Cardiac fibroblast (primary cell): Measurements from ENCODE around the gene ILF2.

Experiments
- DNase-seq, 2 donors: peaks; one replicate each; pipeline versions ENCODE4 v3.0.0 to v3.0.0-alpha.2; 2010; ENCODE audit warnings: low read depth in 2 of 2
- H3K4me3 ChIP-seq, 2 donors: replicated peaks in 1 of 2; 1 replicate in 1 of 2; 2 replicates in 1 of 2; pipeline ENCODE4 v1.5.1; 2011; ENCODE audit warnings: low read depth in 2 of 2, low read length in 2 of 2, mild to moderate bottlenecking in 2 of 2, moderate library complexity in 1 of 2
- TF ChIP-seq, protein P1 (sequence below): IDR thresholded peaks from one replicate; pipeline ENCODE4 v1.5.1; 2011; ENCODE audit warnings: low read depth, mild to moderate bottlenecking, low read length, inconsistent platforms

The ILF2 gene

DNA sequence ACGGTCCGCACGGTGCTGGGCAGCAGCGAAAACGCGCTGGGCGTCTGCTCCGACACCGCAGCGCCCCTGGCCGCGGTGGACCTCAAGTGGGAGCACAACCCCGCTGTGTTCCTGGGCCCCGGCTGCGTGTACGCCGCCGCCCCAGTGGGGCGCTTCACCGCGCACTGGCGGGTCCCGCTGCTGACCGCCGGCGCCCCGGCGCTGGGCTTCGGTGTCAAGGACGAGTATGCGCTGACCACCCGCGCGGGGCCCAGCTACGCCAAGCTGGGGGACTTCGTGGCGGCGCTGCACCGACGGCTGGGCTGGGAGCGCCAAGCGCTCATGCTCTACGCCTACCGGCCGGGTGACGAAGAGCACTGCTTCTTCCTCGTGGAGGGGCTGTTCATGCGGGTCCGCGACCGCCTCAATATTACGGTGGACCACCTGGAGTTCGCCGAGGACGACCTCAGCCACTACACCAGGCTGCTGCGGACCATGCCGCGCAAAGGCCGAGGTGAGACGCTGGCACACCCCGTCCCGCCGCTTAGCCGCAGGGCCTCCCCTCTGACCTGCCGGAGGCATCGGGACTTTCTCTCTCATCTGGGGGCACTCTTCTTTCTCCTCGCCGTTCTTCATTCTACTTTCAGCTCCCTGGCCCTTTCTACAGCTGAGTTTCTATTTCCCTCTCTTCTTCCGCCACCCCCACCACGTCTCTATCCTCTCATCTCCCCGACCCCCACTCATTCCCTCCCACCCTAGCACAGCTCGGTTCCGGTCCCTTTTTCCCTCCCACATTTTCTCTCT, 8.7 kb upstream of the ILF2 start:
- H3K4me3 ChIP-seq: peak overlapping the region; percentile 40 to 61
- DNase-seq: peak; percentile 12 to 19
- TF ChIP-seq, protein P1, sequence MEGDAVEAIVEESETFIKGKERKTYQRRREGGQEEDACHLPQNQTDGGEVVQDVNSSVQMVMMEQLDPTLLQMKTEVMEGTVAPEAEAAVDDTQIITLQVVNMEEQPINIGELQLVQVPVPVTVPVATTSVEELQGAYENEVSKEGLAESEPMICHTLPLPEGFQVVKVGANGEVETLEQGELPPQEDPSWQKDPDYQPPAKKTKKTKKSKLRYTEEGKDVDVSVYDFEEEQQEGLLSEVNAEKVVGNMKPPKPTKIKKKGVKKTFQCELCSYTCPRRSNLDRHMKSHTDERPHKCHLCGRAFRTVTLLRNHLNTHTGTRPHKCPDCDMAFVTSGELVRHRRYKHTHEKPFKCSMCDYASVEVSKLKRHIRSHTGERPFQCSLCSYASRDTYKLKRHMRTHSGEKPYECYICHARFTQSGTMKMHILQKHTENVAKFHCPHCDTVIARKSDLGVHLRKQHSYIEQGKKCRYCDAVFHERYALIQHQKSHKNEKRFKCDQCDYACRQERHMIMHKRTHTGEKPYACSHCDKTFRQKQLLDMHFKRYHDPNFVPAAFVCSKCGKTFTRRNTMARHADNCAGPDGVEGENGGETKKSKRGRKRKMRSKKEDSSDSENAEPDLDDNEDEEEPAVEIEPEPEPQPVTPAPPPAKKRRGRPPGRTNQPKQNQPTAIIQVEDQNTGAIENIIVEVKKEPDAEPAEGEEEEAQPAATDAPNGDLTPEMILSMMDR: peak; percentile 19

DNA sequence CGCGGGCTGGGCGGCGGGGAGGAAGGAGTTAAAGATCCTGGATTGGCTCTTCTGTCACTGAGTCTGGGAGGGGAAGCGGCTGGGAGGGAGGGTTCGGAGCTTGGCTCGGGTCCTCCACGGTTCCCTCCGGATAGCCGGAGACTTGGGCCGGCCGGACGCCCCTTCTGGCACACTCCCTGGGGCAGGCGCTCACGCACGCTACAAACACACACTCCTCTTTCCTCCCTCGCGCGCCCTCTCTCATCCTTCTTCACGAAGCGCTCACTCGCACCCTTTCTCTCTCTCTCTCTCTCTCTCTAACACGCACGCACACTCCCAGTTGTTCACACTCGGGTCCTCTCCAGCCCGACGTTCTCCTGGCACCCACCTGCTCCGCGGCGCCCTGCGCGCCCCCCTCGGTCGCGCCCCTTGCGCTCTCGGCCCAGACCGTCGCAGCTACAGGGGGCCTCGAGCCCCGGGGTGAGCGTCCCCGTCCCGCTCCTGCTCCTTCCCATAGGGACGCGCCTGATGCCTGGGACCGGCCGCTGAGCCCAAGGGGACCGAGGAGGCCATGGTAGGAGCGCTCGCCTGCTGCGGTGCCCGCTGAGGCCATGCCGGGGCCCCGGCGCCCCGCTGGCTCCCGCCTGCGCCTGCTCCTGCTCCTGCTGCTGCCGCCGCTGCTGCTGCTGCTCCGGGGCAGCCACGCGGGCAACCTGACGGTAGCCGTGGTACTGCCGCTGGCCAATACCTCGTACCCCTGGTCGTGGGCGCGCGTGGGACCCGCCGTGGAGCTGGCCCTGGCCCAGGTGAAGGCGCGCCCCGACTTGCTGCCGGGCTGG, 7.9 kb upstream of the ILF2 start, which contains the start of gene NPR1:
TSS of gene NPR1 (plus strand) at position 170 of the 818 bp plus-strand sequence. CDS start at position 591, 421 bp downstream.
- TF ChIP-seq, protein P1: no peak
- peak within 1 kb of the TSS; percentile 40 to 61 for H3K4me3 ChIP-seq
- DNase-seq: peak; percentile 48 to 76

DNA sequence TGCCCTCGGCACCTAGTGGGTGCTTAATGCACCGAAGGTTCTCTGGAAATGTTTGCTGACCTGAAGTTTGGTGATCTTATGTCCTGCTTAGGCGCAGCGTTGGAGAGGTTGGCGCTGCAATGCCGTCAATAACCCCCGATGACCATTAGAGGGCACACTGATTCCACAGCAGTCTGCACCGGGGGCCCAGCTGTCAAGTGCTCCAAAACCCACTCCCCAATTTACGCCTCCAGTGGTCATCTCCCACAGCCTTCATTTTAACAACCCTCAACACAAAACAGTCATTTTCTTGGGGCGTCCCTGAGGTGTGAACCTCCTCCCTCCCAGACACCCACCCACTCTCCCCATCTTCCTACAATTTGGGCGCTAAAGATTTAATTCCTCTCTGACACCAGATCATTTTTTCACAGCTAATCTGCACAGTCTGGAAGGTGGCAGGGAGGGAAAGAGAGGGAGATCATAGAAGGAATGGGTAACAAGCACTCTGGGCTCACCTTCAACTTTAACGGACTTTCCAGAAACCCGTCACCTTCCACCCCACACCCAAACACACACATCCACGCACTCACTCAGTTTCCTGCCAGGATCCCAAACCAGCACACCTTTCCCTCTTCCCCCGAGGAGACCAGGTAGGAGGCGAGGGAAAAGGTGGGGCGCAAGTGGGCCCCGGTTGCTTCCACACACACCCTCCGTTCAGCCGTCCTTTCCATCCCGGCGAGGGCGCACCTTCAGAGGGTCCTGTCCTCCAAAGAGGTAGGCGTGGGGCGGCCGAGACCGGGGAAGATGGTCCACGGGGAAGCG, 7.1 kb upstream of the ILF2 start:
- H3K4me3 ChIP-seq: peak overlapping the region; percentile 40 to 61
- TF ChIP-seq, protein P1: peak; percentile 98
- DNase-seq: peak; percentile 67 to 70

DNA sequence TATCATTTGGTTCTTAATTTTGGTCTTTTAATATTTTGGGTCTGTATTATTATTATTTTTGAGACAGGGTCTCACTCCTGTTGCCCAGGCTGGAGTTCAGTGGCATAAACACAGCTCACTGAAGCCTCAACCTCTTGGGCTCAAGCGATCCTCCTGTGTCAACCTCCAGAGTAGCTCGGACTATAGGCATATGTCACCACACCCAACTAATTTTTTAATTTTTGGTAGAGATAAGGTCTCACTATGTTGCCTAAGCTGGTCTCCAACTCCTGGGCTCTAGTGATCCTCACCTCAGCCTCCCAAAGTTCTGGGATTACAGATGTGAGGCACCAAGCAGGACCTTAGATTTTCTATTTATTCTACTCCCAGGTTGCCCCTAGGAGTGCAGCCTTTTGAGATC, 2.7 kb upstream of the ILF2 start:
- no peak for DNase-seq
- H3K4me3 ChIP-seq: no peak overlapping the region
- TF ChIP-seq, protein P1: no peak

DNA sequence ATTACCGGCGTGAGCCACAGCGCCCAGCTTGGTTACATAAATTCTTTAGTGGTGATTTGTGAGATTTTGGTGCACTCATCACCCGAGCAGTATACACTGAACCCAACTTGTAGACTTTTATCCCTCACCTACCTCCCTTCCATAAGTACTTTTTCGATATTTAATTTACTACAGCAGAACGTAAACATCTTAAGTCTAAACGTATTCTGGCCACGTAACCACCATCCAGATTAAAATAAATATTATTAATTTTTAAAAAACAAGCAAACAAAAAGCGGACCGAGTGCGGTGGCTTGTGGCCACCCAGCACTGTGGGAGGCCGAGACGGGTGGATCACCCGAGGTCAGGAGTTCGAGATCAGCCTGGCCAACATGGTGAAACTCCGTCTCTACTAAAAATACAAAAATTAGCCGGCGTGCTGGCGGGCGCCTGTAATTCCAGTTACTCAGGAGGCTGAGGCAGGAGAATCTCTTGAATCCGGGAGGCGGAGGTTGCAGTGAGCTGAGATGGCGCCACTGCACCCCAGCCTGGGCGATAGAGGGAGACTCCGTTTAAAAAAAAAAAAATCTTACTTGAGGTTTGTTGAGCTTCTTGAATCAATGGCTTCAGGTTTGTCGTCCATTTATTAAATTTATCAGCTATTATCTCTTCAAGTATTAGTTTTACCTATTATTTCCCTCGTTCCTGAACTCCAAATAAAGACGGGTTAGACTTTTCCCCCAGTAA, 998 bp upstream of the ILF2 start:
- peak overlapping the region; percentile 43 to 49 for H3K4me3 ChIP-seq
- DNase-seq: peak in 1 of 2 donors; percentile 83

DNA sequence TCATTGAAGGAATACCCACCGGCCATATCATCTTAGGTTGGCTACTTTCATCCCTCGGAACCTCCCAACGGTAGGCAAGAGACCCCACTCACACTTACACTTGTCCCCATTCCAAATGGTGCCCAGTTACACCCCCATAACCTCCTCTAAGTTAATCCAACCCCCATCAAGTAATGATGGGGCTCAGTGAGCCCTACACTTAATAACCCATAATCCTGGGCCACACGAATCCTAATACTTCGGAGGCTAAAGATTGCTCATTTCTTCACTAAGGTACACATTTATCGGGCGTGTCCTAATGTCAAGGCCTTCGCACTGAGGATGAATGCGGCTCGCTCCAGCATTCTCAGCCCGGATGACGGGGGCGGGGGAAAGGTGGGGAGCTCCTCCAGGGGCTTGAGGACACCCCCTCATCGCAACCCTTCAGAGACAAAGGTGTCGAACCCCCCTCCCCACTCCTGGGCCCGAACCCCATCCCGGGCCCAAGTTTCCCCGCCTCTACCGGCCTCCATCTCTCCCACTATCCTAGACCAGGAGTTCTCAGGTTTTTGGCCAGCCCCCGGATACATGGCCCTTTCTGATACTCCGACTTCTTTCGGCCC, 435 bp downstream of the ILF2 start:
- H3K4me3 ChIP-seq: peak overlapping the region; percentile 64 to 88
- TF ChIP-seq, protein P1: no peak
- DNase-seq: no peak
